Kidney (tissue), 14 donors: ENCODE data around the gene TMEM170B. TPM values are rescaled to one million over a fixed set of nuclear protein-coding genes. Genes with fewer than 3 reads are reported as not detected.

Experiments used
- DNase-seq, 5 donors: peaks; one replicate each; pipeline ENCODE4 v3.0.0-alpha.2; 2013 to 2020
- FAIRE-seq: peaks from 2 replicates; lab custom pipeline; 2012; peaks lifted over from hg19 to GRCh38; lab: Jason Lieb, UNC
- H3K27ac ChIP-seq, 2 donors: one replicate each; pipeline ENCODE4 v1.7.0; 2013; ENCODE audit warnings: low read depth in 2 of 2, low read length in 2 of 2, inconsistent platforms in 1 of 2
- H3K27me3 ChIP-seq: one replicate; pipeline ENCODE4 v1.7.1; 2013; ENCODE audit warnings: low read length, inconsistent platforms; ENCODE audit not compliant: control insufficient read depth, insufficient read depth
- H3K36me3 ChIP-seq, 3 donors: one replicate each; pipeline versions ENCODE4 v1.7.0 to v1.7.1; 2013; ENCODE audit warnings: low read length in 3 of 3, control low read depth in 1 of 3, inconsistent platforms in 1 of 3; ENCODE audit not compliant: insufficient read depth in 3 of 3, control insufficient read depth in 2 of 3
- H3K4me1 ChIP-seq, 3 donors: one replicate each; pipeline versions ENCODE4 v1.7.0 to v1.7.1; 2013; ENCODE audit warnings: low read length in 3 of 3, inconsistent platforms in 1 of 3, low read depth in 1 of 3; ENCODE audit not compliant: control insufficient read depth in 2 of 3, insufficient read depth in 2 of 3
- H3K4me3 ChIP-seq, 3 donors: one replicate each; pipeline versions ENCODE4 v1.7.0 to v1.8.1; 2013; ENCODE audit warnings: low read length in 3 of 3, control low read depth in 1 of 3, inconsistent platforms in 1 of 3
- H3K9ac ChIP-seq, 3 donors: one replicate each; pipeline versions ENCODE4 v1.7.0 to v1.7.1; 2013; ENCODE audit warnings: low read length in 3 of 3, control low read depth in 1 of 3, inconsistent platforms in 1 of 3
- H3K9me3 ChIP-seq, 3 donors: one replicate each; pipeline versions ENCODE4 v1.7.0 to v1.7.1; 2013; ENCODE audit warnings: low read length in 3 of 3, control low read depth in 1 of 3, inconsistent platforms in 1 of 3; ENCODE audit not compliant: control insufficient read depth in 2 of 3, insufficient read depth in 1 of 3
- CTCF ChIP-seq: IDR thresholded peaks from 3 replicates; pipeline ENCODE4 v1.5.1; 2012; ENCODE audit warnings: mild to moderate bottlenecking, moderate library complexity, borderline replicate concordance; ENCODE audit not compliant: insufficient read depth; ENCODE audit errors: extremely low read depth
- intact Hi-C: fragments of 100-400 bp; cut with DNase I; formaldehyde crosslinking; loops from one replicate; pipeline ENCODE4 v1.11.1; 2022
- polyA plus RNA-seq: library from polyadenylated mRNA; stranded (reverse); fragments of 350-450 nt; fragmentation: Illumina TruSeq; extraction: RNeasy Lipid Tissue Mini Kit (QIAGEN cat#74804); gene quantifications from one replicate; pipeline ENCODE4 v1.2.3, GENCODE V29; 2014; ENCODE audit warnings: low read depth, low replicate concordance; ENCODE audit not compliant: insufficient read depth
- total RNA-seq: library from RNA; stranded (reverse); fragmentation: NEBNext Ultra II Directional; extraction: Animal tissue kit (Norgen Biotek cat#: 25700); gene quantifications from one replicate; pipeline ENCODE4 v1.2.1, GENCODE V29; 2021
- donor health status: control.
- donor health status: control.
- donor health status: control.
- donor health status: control.
- donor health status: control.
- donor health status: DM: yes; HTN: yes; CAD: no.
- donor health status: Normal renal cell carcinoma (clear cell type).

The TMEM170B gene
- total and polyA plus RNA-seq, 2 donors from 2014 or later: 2.7 to 3.7 TPM

- no peak for TF ChIP-seq CTCF
- Histone ChIP-seq H3K9ac (no peak overlapping the region), H3K36me3 (no peaks in the 10 kb centered on the region), H3K27ac (no peak overlapping the region), H3K4me1 (peaks cover 0 to 4% (median 0%) of the 10 kb centered on the region in 3 donors), H3K9me3 (no peaks in the 10 kb centered on the region), H3K27me3 (no peaks in the 10 kb centered on the region), H3K4me3 (no peak overlapping the region)
- DNase-seq (no peak), FAIRE-seq (no peak)
- intact Hi-C loops: no loop called here
These were observed 93.5 kb downstream of the TMEM170B start for GRCh38 chr6:11631008-11631407.

GRCh38 chr6:11631539-11631938 is 94.0 kb downstream of the TMEM170B start:
- no peaks in the 10 kb centered on the region for H3K27me3 ChIP-seq
- intact Hi-C loops: no loop called here
- DNase-seq: no peak
- no peak overlapping the region for H3K4me3 ChIP-seq
- H3K4me1 ChIP-seq: peaks cover 0 to 4% (median 0%) of the 10 kb centered on the region in 3 donors
- H3K36me3 ChIP-seq: no peaks in the 10 kb centered on the region
- no peak for TF ChIP-seq CTCF
- no peak overlapping the region for H3K9ac ChIP-seq
- no peak for FAIRE-seq
- no peak overlapping the region for H3K27ac ChIP-seq
- no peaks in the 10 kb centered on the region for H3K9me3 ChIP-seq

GRCh38 chr6:11632231-11632630 is 94.7 kb downstream of the TMEM170B start:
- Histone ChIP-seq H3K36me3 (no peaks in the 10 kb centered on the region), H3K9ac (no peak overlapping the region), H3K27ac (no peak overlapping the region), H3K4me1 (peaks cover 0 to 4% (median 0%) of the 10 kb centered on the region in 3 donors), H3K4me3 (no peak overlapping the region), H3K9me3 (no peaks in the 10 kb centered on the region), H3K27me3 (no peaks in the 10 kb centered on the region)
- intact Hi-C loops: no loop called here
- peak in 1 of 5 donors; percentile 81 for DNase-seq
- no peak for TF ChIP-seq CTCF
- no peak for FAIRE-seq

- Histone ChIP-seq H3K9ac (no peak overlapping the region), H3K36me3 (no peaks in the 10 kb centered on the region), H3K4me3 (no peak overlapping the region), H3K4me1 (peaks cover 0 to 4% (median 0%) of the 10 kb centered on the region in 3 donors), H3K27ac (no peak overlapping the region), H3K27me3 (no peaks in the 10 kb centered on the region), H3K9me3 (no peaks in the 10 kb centered on the region)
- intact Hi-C loops: no loop called here
- peak in 1 of 5 donors; percentile 77 for DNase-seq
- no peak for FAIRE-seq
- no peak for TF ChIP-seq CTCF
These were observed 95.4 kb downstream of the TMEM170B start for GRCh38 chr6:11632795-11633511.
